Measurements from ENCODE around the gene LSM7. TPM values are rescaled to one million over a fixed set of nuclear protein-coding genes. Genes with fewer than 3 reads are reported as not detected.

The LSM7 gene
- total RNA-seq, 1 donor from 2014 or later, result 58.2 TPM

GRCh38 chr19:2315121-2315817 is 13.1 kb downstream of the LSM7 start:
- Histone ChIP-seq H3K4me3 (no peak overlapping the region), H3K4me1 (peaks cover 11% of the 10 kb centered on the region), H3K9me3 (no peaks in the 10 kb centered on the region), H3K27ac (peak overlapping the region; percentile 46), H3K27me3 (ENCODE audit: low read depth) (peaks cover 35% of the 10 kb centered on the region), H3K36me3 (no peaks in the 10 kb centered on the region)
- no peak for TF ChIP-seq CTCF (IDR thresholded peaks at IDR 0.05)
- no peak for DNase-seq
- intact Hi-C loops (cut with DNase I), result no loop called here
- ATAC-seq, result no peak

DNA sequence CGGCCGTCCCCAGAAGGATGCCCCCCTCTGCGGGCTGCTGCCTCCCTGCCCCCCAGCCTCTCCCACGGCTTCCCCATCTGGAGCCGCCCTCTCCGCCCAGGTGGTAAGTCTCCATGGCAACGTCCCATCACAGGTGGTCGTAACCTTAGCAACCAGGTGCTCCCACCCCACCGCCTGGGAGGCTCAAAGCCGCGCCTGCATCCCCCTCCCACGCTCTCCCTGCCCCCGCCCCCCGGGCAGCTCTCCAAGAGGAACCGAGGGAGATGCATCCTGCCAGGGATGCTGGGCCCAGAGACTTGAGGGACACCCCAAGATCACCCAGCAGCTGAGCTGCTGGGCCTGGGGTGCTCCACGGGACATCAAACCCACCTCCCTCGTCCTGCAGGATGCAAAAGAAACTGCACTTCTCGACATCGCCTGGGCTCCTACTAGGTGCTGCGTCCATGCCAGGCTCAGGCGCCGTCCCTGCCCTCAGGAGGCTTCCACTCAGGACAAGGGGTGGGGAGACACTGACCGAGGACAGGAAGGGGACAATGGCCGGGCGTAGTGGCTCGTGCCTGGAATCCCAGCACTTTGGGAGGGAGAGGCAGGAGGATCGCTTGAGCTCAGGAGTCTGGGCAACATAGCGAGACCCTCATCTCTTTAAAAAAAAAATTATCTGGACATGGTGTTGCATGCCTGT is 15.4 kb downstream of the LSM7 start:
- Histone ChIP-seq H3K4me1 (peaks cover 11% of the 10 kb centered on the region), H3K27ac (no peak overlapping the region), H3K36me3 (no peaks in the 10 kb centered on the region), H3K27me3 (ENCODE audit: low read depth) (peaks cover 57% of the 10 kb centered on the region), H3K9me3 (no peaks in the 10 kb centered on the region), H3K4me3 (no peak overlapping the region)
- no peak for TF ChIP-seq CTCF (IDR thresholded peaks at IDR 0.05)
- ATAC-seq (no peak), DNase-seq (no peak)
- intact Hi-C loops (cut with DNase I), result no loop called here

- Histone ChIP-seq H3K4me1 (peaks cover 7% of the 10 kb centered on the region), H3K9me3 (no peaks in the 10 kb centered on the region), H3K36me3 (no peaks in the 10 kb centered on the region), H3K4me3 (no peak overlapping the region), H3K27me3 (ENCODE audit: low read depth) (peaks cover 74% of the 10 kb centered on the region), H3K27ac (no peak overlapping the region)
- intact Hi-C loops (cut with DNase I), result no loop called here
- ATAC-seq (no peak), DNase-seq (no peak)
- TF ChIP-seq CTCF (IDR thresholded peaks at IDR 0.05), result no peak
Measured at GRCh38 chr19:2311093-2311492, 17.3 kb downstream of the LSM7 start.

- Histone ChIP-seq H3K36me3 (no peaks in the 10 kb centered on the region), H3K4me1 (no peaks in the 10 kb centered on the region), H3K9me3 (no peaks in the 10 kb centered on the region), H3K27me3 (ENCODE audit: low read depth) (peaks cover 85% of the 10 kb centered on the region), H3K4me3 (no peak overlapping the region), H3K27ac (no peak overlapping the region)
- intact Hi-C loops (cut with DNase I), result no loop called here
- ATAC-seq (no peak), DNase-seq (no peak)
- TF ChIP-seq CTCF (IDR thresholded peaks at IDR 0.05), result no peak
Measured at GRCh38 chr19:2309734-2310362, 18.5 kb downstream of the LSM7 start.

DNA sequence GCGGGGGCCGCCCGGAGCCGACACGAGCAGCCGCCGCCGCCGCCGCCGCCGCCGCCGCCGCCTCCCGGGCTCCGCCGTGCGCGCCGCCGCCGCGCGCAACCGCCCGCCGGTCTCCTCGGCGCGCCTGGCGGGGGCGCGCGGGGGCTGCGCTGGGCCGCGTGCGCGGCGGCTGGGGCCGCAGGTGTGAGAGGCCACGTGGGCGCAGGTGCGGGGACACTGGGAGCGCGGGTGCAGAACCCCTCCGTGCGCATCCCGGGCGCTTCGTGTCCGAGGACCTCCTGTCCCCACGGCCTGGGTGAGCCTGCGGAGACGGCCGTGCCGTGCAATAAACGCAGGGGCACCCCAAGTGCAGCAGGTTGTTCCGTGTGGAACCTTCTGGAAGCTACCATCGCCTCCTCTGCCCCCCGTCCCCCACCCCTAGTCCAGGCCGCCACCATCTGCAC is 20.3 kb downstream of the LSM7 start, which contains the start of gene LINGO3:
LINGO3 (minus strand) TSS at position 41 of the 443 bp plus-strand sequence. CDS start 16,378 bp downstream, outside the sequence.
- Histone ChIP-seq H3K36me3 (no peaks in the 10 kb centered on the region), H3K4me1 (no peaks in the 10 kb centered on the region), H3K9me3 (no peaks in the 10 kb centered on the region), H3K27me3 (ENCODE audit: low read depth) (peaks cover 87% of the 10 kb centered on the region), H3K27ac (no peak within 1 kb of the TSS), H3K4me3 (peak within 1 kb of the TSS; percentile 19)
- TF ChIP-seq CTCF (IDR thresholded peaks at IDR 0.05), result no peak
- ATAC-seq, result no peak
- intact Hi-C loops (cut with DNase I), result no loop called here
- no peak for DNase-seq

Data from lower lobe of right lung (tissue), 2 donors.